Measurements from ENCODE around the gene SLC30A1. TPM values are rescaled to one million over a fixed set of nuclear protein-coding genes. Genes with fewer than 3 reads are reported as not detected.

Gene SLC30A1
- total and polyA plus RNA-seq, 2 of the 13 experiments (the other 11 are each of a cell fraction or from before 2014, with no cell fraction given) = 5.9 to 24.4 TPM

GRCh38 chr1:211577819-211578639, 932 bp downstream of the SLC30A1 start (continued):
- TF ChIP-seq MAFG (CRISPR knock-in tag; IDR thresholded peaks at IDR 0.05) = peak; percentile 28; the same call in 1 of the 2 replicates
- TF ChIP-seq, protein P1, sequence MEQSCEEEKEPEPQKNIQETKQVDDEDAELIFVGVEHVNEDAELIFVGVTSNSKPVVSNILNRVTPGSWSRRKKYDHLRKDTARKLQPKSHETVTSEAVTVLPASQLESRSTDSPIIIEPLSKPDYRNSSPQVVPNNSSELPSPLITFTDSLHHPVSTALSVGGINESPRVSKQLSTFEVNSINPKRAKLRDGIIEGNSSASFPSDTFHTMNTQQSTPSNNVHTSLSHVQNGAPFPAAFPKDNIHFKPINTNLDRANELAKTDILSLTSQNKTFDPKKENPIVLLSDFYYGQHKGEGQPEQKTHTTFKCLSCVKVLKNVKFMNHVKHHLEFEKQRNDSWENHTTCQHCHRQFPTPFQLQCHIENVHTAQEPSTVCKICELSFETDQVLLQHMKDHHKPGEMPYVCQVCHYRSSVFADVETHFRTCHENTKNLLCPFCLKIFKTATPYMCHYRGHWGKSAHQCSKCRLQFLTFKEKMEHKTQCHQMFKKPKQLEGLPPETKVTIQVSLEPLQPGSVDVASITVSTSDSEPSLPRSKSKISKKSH (CRISPR knock-in tag; IDR thresholded peaks at IDR 0.05; ENCODE audit: borderline replicate concordance) = 0 out of 2 replicates have a peak, but pooled peaks have one; percentile 20
- no peak for TF ChIP-seq DDIT3 (CRISPR knock-in tag; IDR thresholded peaks at IDR 0.05)
- TF ChIP-seq ZBTB46 (CRISPR knock-in tag; IDR thresholded peaks at IDR 0.05; ENCODE audit: borderline replicate concordance) = no peak
- TF ChIP-seq RAD21 (CRISPR knock-in tag; IDR thresholded peaks at IDR 0.05) = peak; percentile 96
- TF ChIP-seq, protein P2, sequence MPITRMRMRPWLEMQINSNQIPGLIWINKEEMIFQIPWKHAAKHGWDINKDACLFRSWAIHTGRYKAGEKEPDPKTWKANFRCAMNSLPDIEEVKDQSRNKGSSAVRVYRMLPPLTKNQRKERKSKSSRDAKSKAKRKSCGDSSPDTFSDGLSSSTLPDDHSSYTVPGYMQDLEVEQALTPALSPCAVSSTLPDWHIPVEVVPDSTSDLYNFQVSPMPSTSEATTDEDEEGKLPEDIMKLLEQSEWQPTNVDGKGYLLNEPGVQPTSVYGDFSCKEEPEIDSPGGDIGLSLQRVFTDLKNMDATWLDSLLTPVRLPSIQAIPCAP (CRISPR knock-in tag; IDR thresholded peaks at IDR 0.05; ENCODE audit: low read depth) = no peak
- TF ChIP-seq ZFY (CRISPR knock-in tag; IDR thresholded peaks at IDR 0.05) = peak; percentile 65
- no peak for TF ChIP-seq REST (IDR thresholded peaks at IDR 0.05; ENCODE audit: borderline replicate concordance in 1 of 2, low read depth in 1 of 2, low read length in 2 of 2)
- TF ChIP-seq, protein P3, sequence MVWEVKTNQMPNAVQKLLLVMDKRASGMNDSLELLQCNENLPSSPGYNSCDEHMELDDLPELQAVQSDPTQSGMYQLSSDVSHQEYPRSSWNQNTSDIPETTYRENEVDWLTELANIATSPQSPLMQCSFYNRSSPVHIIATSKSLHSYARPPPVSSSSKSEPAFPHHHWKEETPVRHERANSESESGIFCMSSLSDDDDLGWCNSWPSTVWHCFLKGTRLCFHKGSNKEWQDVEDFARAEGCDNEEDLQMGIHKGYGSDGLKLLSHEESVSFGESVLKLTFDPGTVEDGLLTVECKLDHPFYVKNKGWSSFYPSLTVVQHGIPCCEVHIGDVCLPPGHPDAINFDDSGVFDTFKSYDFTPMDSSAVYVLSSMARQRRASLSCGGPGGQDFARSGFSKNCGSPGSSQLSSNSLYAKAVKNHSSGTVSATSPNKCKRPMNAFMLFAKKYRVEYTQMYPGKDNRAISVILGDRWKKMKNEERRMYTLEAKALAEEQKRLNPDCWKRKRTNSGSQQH (CRISPR knock-in tag; IDR thresholded peaks at IDR 0.05; ENCODE audit: low read depth) = 0 out of 2 replicates have a peak, but pooled peaks have one; percentile 60
- TF ChIP-seq TFDP2 (CRISPR knock-in tag; IDR thresholded peaks at IDR 0.05) = no peak
- 0 out of 2 replicates have a peak, but pooled peaks have one; percentile 29 for TF ChIP-seq ZNF292 (CRISPR knock-in tag; IDR thresholded peaks at IDR 0.05; ENCODE audit: borderline replicate concordance, low read depth)
- peak; percentile 70; the same call in 1 of the 2 replicates for TF ChIP-seq TBX2 (CRISPR knock-in tag; IDR thresholded peaks at IDR 0.05; ENCODE audit: borderline replicate concordance)
- TF ChIP-seq TEAD3 (CRISPR knock-in tag; optimal IDR thresholded peaks at IDR 0.05; ENCODE audit: borderline replicate concordance) = no peak
- no peak for TF ChIP-seq ZNF205 (CRISPR knock-in tag; IDR thresholded peaks at IDR 0.05)
- TF ChIP-seq ZNF382 (CRISPR knock-in tag; IDR thresholded peaks at IDR 0.05; ENCODE audit: borderline replicate concordance) = no peak
- peak; percentile 94; the same call in 1 of the 2 replicates for TF ChIP-seq MTF1 (CRISPR knock-in tag; IDR thresholded peaks at IDR 0.05)
- TF ChIP-seq ATF1 (CRISPR knock-in tag; IDR thresholded peaks at IDR 0.05) = no peak

Measured in HepG2 (cell line).